GDM1 (cell line): ENCODE measurements around the gene KIF2B.
"Not testable (repeated sequence)": the region's sequence is repeated elsewhere in the genome, so short reads cannot be mapped to it uniquely, and the experiment has no call there.

ENCODE experiments used
- DNase-seq: peaks from one replicate; lab custom pipeline; 2025; lab: John Stamatoyannopoulos, UW

The KIF2B gene

GRCh38 chr17:53822764-53823163 is at the start of gene KIF2B:
Gene KIF2B, plus strand, starts transcription at chr17:53822927. Its CDS starts 107 bp downstream, at chr17:53823034.
- no peak for DNase-seq

- DNase-seq, result no peak
Observed at GRCh38 chr17:53780320-53780719, 42.4 kb upstream of the KIF2B start.

GRCh38 chr17:53791551-53791950 is 31.2 kb upstream of the KIF2B start:
- no peak for DNase-seq

GRCh38 chr17:53792451-53792850 is 30.3 kb upstream of the KIF2B start:
- no peak for DNase-seq

GRCh38 chr17:53792997-53793396 is 29.7 kb upstream of the KIF2B start:
- DNase-seq, result no peak

- DNase-seq, result no peak
Observed at GRCh38 chr17:53794875-53795274, 27.9 kb upstream of the KIF2B start.

GRCh38 chr17:53796642-53797041 is 26.1 kb upstream of the KIF2B start:
- DNase-seq, result no peak

- no peak for DNase-seq
Observed at GRCh38 chr17:53797501-53797900, 25.2 kb upstream of the KIF2B start.

GRCh38 chr17:53804437-53804836 is 18.3 kb upstream of the KIF2B start:
- no peak for DNase-seq

GRCh38 chr17:53806473-53806872 is 16.3 kb upstream of the KIF2B start:
- no peak for DNase-seq

GRCh38 chr17:53807286-53807685 is 15.4 kb upstream of the KIF2B start:
- no peak for DNase-seq

- no peak for DNase-seq
Observed at GRCh38 chr17:53818271-53818670, 4.5 kb upstream of the KIF2B start.

GRCh38 chr17:53818929-53819328 is 3.8 kb upstream of the KIF2B start:
- no peak for DNase-seq

GRCh38 chr17:53819956-53820355 is 2.8 kb upstream of the KIF2B start:
- DNase-seq, result no peak

- no peak for DNase-seq
Observed at GRCh38 chr17:53823341-53824050, 769 bp downstream of the KIF2B start.

- not testable (repeated sequence) for DNase-seq
Observed at GRCh38 chr17:53834771-53835170, 12.0 kb downstream of the KIF2B start.

GRCh38 chr17:53837131-53837530 is 14.4 kb downstream of the KIF2B start:
- no peak for DNase-seq

GRCh38 chr17:53844491-53845107 is 21.9 kb downstream of the KIF2B start:
- DNase-seq, result no peak

- not testable (repeated sequence) for DNase-seq
Observed at GRCh38 chr17:53871128-53871527, 48.4 kb downstream of the KIF2B start.
